ENCODE measurements around the gene ADIRF. TPM values are rescaled to one million over a fixed set of nuclear protein-coding genes. Genes with fewer than 3 reads are reported as not detected.

ADIRF gene
- total RNA-seq (2022; extraction: Qiagen RNA extraction; ENCODE audit: low read depth) = not detected in 5 replicates

GRCh38 chr10:86968271-86968993, at the start of gene ADIRF:
ADIRF (plus strand) TSS chr10:86968482; CDS start chr10:86968545, 63 bp downstream.

GRCh38 chr10:86957471-86958115, 10.7 kb upstream of the ADIRF start, which contains the start of gene MMRN2:
MMRN2 (minus strand) TSS chr10:86957615; CDS start chr10:86957541, 74 bp downstream.

GRCh38 chr10:86958116-86958900, 10.0 kb upstream of the ADIRF start, which contains the start of gene SNCG:
SNCG (plus strand) TSS chr10:86958599; CDS start chr10:86958698, 99 bp downstream.

GRCh38 chr10:87020056-87020455, 51.8 kb downstream of the ADIRF start, which contains the start of gene FAM25A:
FAM25A (plus strand) TSS chr10:87020294; CDS start chr10:87020325, 31 bp downstream.

Other genes starting within 250 kb of the ADIRF start
- 16.8 to 27.4 TPM (median 23.3 TPM) in 5 replicates for gene BMPR1A, start 211.9 kb upstream of the ADIRF start, total RNA-seq (2022; extraction: Qiagen RNA extraction; ENCODE audit: low read depth)
- gene MMRN2, start 10.9 kb upstream of the ADIRF start, total RNA-seq (2022; extraction: Qiagen RNA extraction; ENCODE audit: low read depth) = 0.57 to 1.4 TPM (median 1.0 TPM) in 5 replicates
- 11.6 to 19.1 TPM (median 15.3 TPM) in 5 replicates for gene SNCG, start 9.9 kb upstream of the ADIRF start, total RNA-seq (2022; extraction: Qiagen RNA extraction; ENCODE audit: low read depth)
- not detected in 5 replicates for gene FAM25A, start 51.8 kb downstream of the ADIRF start, total RNA-seq (2022; extraction: Qiagen RNA extraction; ENCODE audit: low read depth)
- 83.4 to 103 TPM (median 97.6 TPM) in 5 replicates for gene GLUD1, start 126.4 kb downstream of the ADIRF start, total RNA-seq (2022; extraction: Qiagen RNA extraction; ENCODE audit: low read depth)
- gene SHLD2, start 126.7 kb downstream of the ADIRF start, total RNA-seq (2022; extraction: Qiagen RNA extraction; ENCODE audit: low read depth) = 18.3 to 30.6 TPM (median 23.9 TPM) in 5 replicates

All from A549 treated with ZK216348 at 1 μM for 4 hours (cell line).